GM23248 (cell line): ENCODE results near the gene NOTCH2. TPM values are rescaled to one million over a fixed set of nuclear protein-coding genes. Genes with fewer than 3 reads are reported as not detected.

Experiments used
- DNase-seq: peaks from one replicate; pipeline ENCODE4 v3.0.0-alpha.2; 2015
- H2AFZ ChIP-seq: fragments of 200-600 bp; sonication (generic); 2 replicates; pipeline ENCODE4 v1.6.1; 2016; ENCODE audit warnings: antibody characterized with exemption
- H3F3A ChIP-seq: fragments of 200-600 bp; sonication (generic); 2 replicates; pipeline ENCODE4 v1.6.1; 2016; ENCODE audit warnings: mild to moderate bottlenecking, antibody characterized with exemption, mixed run types; ENCODE audit not compliant: insufficient read depth
- H3K27ac ChIP-seq: fragments of 200-600 bp; sonication (generic); 2 replicates; pipeline ENCODE4 v1.5.1; 2016; ENCODE audit warnings: mild to moderate bottlenecking
- H3K27me3 ChIP-seq: fragments of 200-600 bp; sonication (generic); replicated peaks from 2 replicates; pipeline ENCODE4 v1.6.1; 2016; ENCODE audit warnings: mild to moderate bottlenecking; ENCODE audit not compliant: insufficient read depth
- H3K36me3 ChIP-seq: fragments of 200-600 bp; sonication (generic); 2 replicates; pipeline ENCODE4 v1.6.1; 2016; ENCODE audit warnings: low read depth, mild to moderate bottlenecking
- H3K4me1 ChIP-seq: fragments of 200-600 bp; sonication (generic); 2 replicates; pipeline ENCODE4 v1.6.1; 2016; ENCODE audit warnings: mild to moderate bottlenecking; ENCODE audit not compliant: insufficient read depth
- H3K4me2 ChIP-seq: fragments of 200-600 bp; sonication (generic); one replicate; pipeline ENCODE4 v1.6.1; 2016; ENCODE audit warnings: mild to moderate bottlenecking; ENCODE audit not compliant: unreplicated experiment
- H3K4me3 ChIP-seq: fragments of 200-600 bp; sonication (generic); 2 replicates; pipeline ENCODE4 v1.5.1; 2016; ENCODE audit warnings: mild to moderate bottlenecking
- H3K79me2 ChIP-seq: fragments of 200-600 bp; sonication (generic); 2 replicates; pipeline ENCODE4 v1.6.1; 2016; ENCODE audit warnings: mild to moderate bottlenecking; ENCODE audit not compliant: insufficient read depth
- H3K9ac ChIP-seq: fragments of 200-600 bp; sonication (generic); 2 replicates; pipeline ENCODE4 v1.6.1; 2016; ENCODE audit warnings: mild to moderate bottlenecking
- H3K9me2 ChIP-seq: fragments of 200-600 bp; sonication (generic); 2 replicates; pipeline ENCODE4 v1.6.1; 2016; ENCODE audit warnings: mixed run types, mild to moderate bottlenecking, moderate library complexity; ENCODE audit not compliant: insufficient read depth
- H3K9me3 ChIP-seq: fragments of 200-600 bp; sonication (generic); one replicate; pipeline ENCODE4 v1.6.1; 2017; ENCODE audit warnings: low read depth
- H4K20me1 ChIP-seq: fragments of 200-600 bp; sonication (generic); 2 replicates; pipeline ENCODE4 v1.6.0; 2016; ENCODE audit not compliant: insufficient read depth
- EZH2 ChIP-seq: fragments of 200-600 bp; sonication (generic); IDR thresholded peaks from 2 replicates; pipeline ENCODE4 v1.6.1; 2018; ENCODE audit warnings: antibody characterized with exemption, mild to moderate bottlenecking; ENCODE audit not compliant: insufficient read depth, poor library complexity, severe bottlenecking
- EZH2phosphoT487 ChIP-seq: fragments of 200-600 bp; sonication (generic); IDR thresholded peaks from 2 replicates; pipeline ENCODE4 v1.6.1; 2018; ENCODE audit warnings: antibody characterized with exemption, moderate library complexity, mild to moderate bottlenecking, low read depth; ENCODE audit not compliant: insufficient read depth
- WGBS, 2 experiments: methylation state at CpG; one replicate each; pipeline ENCODE4 v1.1.6; 2015 to 2017; ENCODE audit warnings: low lambda C conversion rate in 2 of 2, low coverage in 1 of 2; ENCODE audit errors: missing lambda C conversion rate in 2 of 2; 5-methylcytosine and 5-hydroxymethylcytosine counted together
- in situ Hi-C: fragments of 300-500 bp; cut with MboI; formaldehyde crosslinking; loops from 2 replicates; pipeline ENCODE4 v1.15.0; 2020
- polyA plus RNA-seq: library from polyadenylated mRNA; unstranded; fragments of >200 nt; fragmentation: Nextera tagmentation; extraction: Ambion mirVana; gene quantifications from 2 replicates; pipeline ENCODE4 v1.2.1, GENCODE V29; 2016
- total RNA-seq: library from RNA; depleted of rRNA; stranded (reverse); fragments of >200 nt; shearing (Covaris generic); gene quantifications from 2 replicates; pipeline ENCODE4 v1.2.3, GENCODE V29; 2014

Gene NOTCH2
- total and polyA plus RNA-seq, 2 experiments from 2014 or later: 45.2 to 136 TPM

- no peak for DNase-seq
- TF ChIP-seq EZH2 (no peak), EZH2phosphoT487 (no peak)
- no peaks in the 10 kb centered on the region for H3K27me3 ChIP-seq
- no peak overlapping the region for H3K4me3 ChIP-seq
- H3K4me2 ChIP-seq: no peak overlapping the region
- no peaks in the 10 kb centered on the region for H4K20me1 ChIP-seq
- no peaks in the 10 kb centered on the region for H3F3A ChIP-seq
- H3K27ac ChIP-seq: no peak overlapping the region
- in situ Hi-C loops: no loop called here
- no peaks in the 10 kb centered on the region for H3K9me3 ChIP-seq
- H3K9me2 ChIP-seq: no peaks in the 10 kb centered on the region
- no peaks in the 10 kb centered on the region for H3K79me2 ChIP-seq
- H3K4me1 ChIP-seq: peaks cover 8% of the 10 kb centered on the region
- H3K9ac ChIP-seq: no peak overlapping the region
- no peak overlapping the region for H2AFZ ChIP-seq
- no peaks in the 10 kb centered on the region for H3K36me3 ChIP-seq
These were observed 181.0 kb downstream of the NOTCH2 start for GRCh38 chr1:119888476-119888875.

GRCh38 chr1:119887427-119887826 lies 182.0 kb downstream of the NOTCH2 start:
- in situ Hi-C loops: no loop called here
- H3K9me2 ChIP-seq: no peaks in the 10 kb centered on the region
- no peak overlapping the region for H3K4me3 ChIP-seq
- no peaks in the 10 kb centered on the region for H4K20me1 ChIP-seq
- no peaks in the 10 kb centered on the region for H3K36me3 ChIP-seq
- TF ChIP-seq EZH2phosphoT487 (no peak), EZH2 (no peak)
- H3K9ac ChIP-seq: no peak overlapping the region
- H3K79me2 ChIP-seq: no peaks in the 10 kb centered on the region
- peaks cover 8% of the 10 kb centered on the region for H3K4me1 ChIP-seq
- H2AFZ ChIP-seq: no peak overlapping the region
- H3K4me2 ChIP-seq: no peak overlapping the region
- H3K27ac ChIP-seq: no peak overlapping the region
- DNase-seq: no peak
- H3K27me3 ChIP-seq: no peaks in the 10 kb centered on the region
- no peaks in the 10 kb centered on the region for H3K9me3 ChIP-seq
- H3F3A ChIP-seq: no peaks in the 10 kb centered on the region

GRCh38 chr1:119885903-119886783 lies 183.3 kb downstream of the NOTCH2 start:
- Histone ChIP-seq H3K27ac (no peak overlapping the region), H3K27me3 (no peaks in the 10 kb centered on the region), H3K9me2 (no peaks in the 10 kb centered on the region), H3K9ac (no peak overlapping the region), H2AFZ (no peak overlapping the region), H3K4me1 (peaks cover 8% of the 10 kb centered on the region), H3F3A (no peaks in the 10 kb centered on the region), H3K4me3 (no peak overlapping the region), H3K79me2 (no peaks in the 10 kb centered on the region), H4K20me1 (no peaks in the 10 kb centered on the region), H3K36me3 (no peaks in the 10 kb centered on the region), H3K4me2 (no peak overlapping the region), H3K9me3 (no peaks in the 10 kb centered on the region)
- 49 to 52% methylated on average over 11 of the region's 11 CpGs for WGBS, 2 experiments
- TF ChIP-seq EZH2 (no peak), EZH2phosphoT487 (no peak)
- DNase-seq: peak; percentile 54
- in situ Hi-C loops: no loop called here

GRCh38 chr1:119884711-119885110 lies 184.8 kb downstream of the NOTCH2 start:
- TF ChIP-seq EZH2phosphoT487 (no peak), EZH2 (no peak)
- H3K4me2 ChIP-seq: no peak overlapping the region
- H4K20me1 ChIP-seq: no peaks in the 10 kb centered on the region
- no peaks in the 10 kb centered on the region for H3K9me2 ChIP-seq
- in situ Hi-C loops: no loop called here
- H3K79me2 ChIP-seq: no peaks in the 10 kb centered on the region
- no peak overlapping the region for H3K4me3 ChIP-seq
- 8 to 9% methylated on average over 2 of the region's 2 CpGs for whole genome bisulfite sequencing, 2 experiments
- no peak overlapping the region for H3K9ac ChIP-seq
- peak; percentile 68 for DNase-seq
- no peaks in the 10 kb centered on the region for H3K27me3 ChIP-seq
- H3F3A ChIP-seq: no peaks in the 10 kb centered on the region
- H3K9me3 ChIP-seq: no peaks in the 10 kb centered on the region
- H3K4me1 ChIP-seq: peaks cover 8% of the 10 kb centered on the region
- no peak overlapping the region for H2AFZ ChIP-seq
- no peaks in the 10 kb centered on the region for H3K36me3 ChIP-seq
- no peak overlapping the region for H3K27ac ChIP-seq

- H3K27me3 ChIP-seq: no peaks in the 10 kb centered on the region
- no peak overlapping the region for H3K9ac ChIP-seq
- no peaks in the 10 kb centered on the region for H3K9me2 ChIP-seq
- no peak overlapping the region for H3K4me2 ChIP-seq
- H2AFZ ChIP-seq: no peak overlapping the region
- no peaks in the 10 kb centered on the region for H3K36me3 ChIP-seq
- no peaks in the 10 kb centered on the region for H4K20me1 ChIP-seq
- no peaks in the 10 kb centered on the region for H3K79me2 ChIP-seq
- peaks cover 8% of the 10 kb centered on the region for H3K4me1 ChIP-seq
- in situ Hi-C loops: no loop called here
- TF ChIP-seq EZH2phosphoT487 (no peak), EZH2 (no peak)
- 97 to 99% methylated on average over 3 of the region's 3 CpGs for WGBS, 2 experiments
- no peaks in the 10 kb centered on the region for H3K9me3 ChIP-seq
- no peaks in the 10 kb centered on the region for H3F3A ChIP-seq
- no peak for DNase-seq
- H3K4me3 ChIP-seq: no peak overlapping the region
- no peak overlapping the region for H3K27ac ChIP-seq
These were observed 185.6 kb downstream of the NOTCH2 start for GRCh38 chr1:119883826-119884225.
